ENCODE data around the gene GGNBP2.

The GGNBP2 gene

GRCh38 chr17:36611345-36612072 is 66.8 kb downstream of the GGNBP2 start:
- H3K4me1 ChIP-seq (ENCODE audit: control insufficient read depth, insufficient read depth, low read depth, low read length), result peaks cover 13% of the 10 kb centered on the region
- H3K36me3 ChIP-seq (ENCODE audit: control insufficient read depth in 1 of 2, insufficient read depth in 2 of 2, low read depth in 1 of 2, low read length in 2 of 2), result peaks cover 0 to 4% of the 10 kb centered on the region in 2 experiments
- no peak overlapping the region for H2BK15ac ChIP-seq (ENCODE audit: low read depth, poor library complexity, severe bottlenecking)
- H3K4me3 ChIP-seq (ENCODE audit: insufficient read depth in 1 of 2, low read depth in 1 of 2, low read length in 2 of 2), result peak overlapping the region in 1 of 2 experiments; percentile 30
- 87% methylated on average over 9 of the region's 9 CpGs for WGBS
- H3K23ac ChIP-seq (ENCODE audit: low read length in 2 of 2), result no peak overlapping the region
- no peak overlapping the region for H2AFZ ChIP-seq (ENCODE audit: low read depth, low read length)
- H3K79me1 ChIP-seq (replicated peaks; ENCODE audit: low read length, poor library complexity, severe bottlenecking), result peaks cover 8% of the 10 kb centered on the region
- no peak overlapping the region for H4K8ac ChIP-seq (ENCODE audit: low read length)
- H3K27me3 ChIP-seq (ENCODE audit: control insufficient read depth in 1 of 2, insufficient read depth in 1 of 2, low read length in 2 of 2), result peaks cover 9 to 24% of the 10 kb centered on the region in 2 experiments
- no peak overlapping the region for H3K27ac ChIP-seq (ENCODE audit: low read length, poor library complexity, severe bottlenecking)
- no peak overlapping the region for H4K91ac ChIP-seq (ENCODE audit: low read length)
- no peak overlapping the region for H2BK12ac ChIP-seq (ENCODE audit: low read length in 2 of 2)
- no peak overlapping the region for H2AK5ac ChIP-seq (ENCODE audit: low read length, severe bottlenecking)
- H2BK5ac ChIP-seq (ENCODE audit: low read depth, low read length, poor library complexity, severe bottlenecking), result no peak overlapping the region
- H3K9ac ChIP-seq (ENCODE audit: low read length), result peak overlapping the region; percentile 63
- no peaks in the 10 kb centered on the region for H3K9me3 ChIP-seq (ENCODE audit: control insufficient read depth, low read length)
- no peak overlapping the region for H3K4ac ChIP-seq (ENCODE audit: low read depth in 1 of 2, low read length in 2 of 2)
- peak; percentile 77 for DNase-seq
- no peak overlapping the region for H3K18ac ChIP-seq (ENCODE audit: low read depth in 1 of 2, low read length in 2 of 2)
- no peak overlapping the region for H3K4me2 ChIP-seq (ENCODE audit: low read length, poor library complexity, severe bottlenecking)
- H2BK120ac ChIP-seq (ENCODE audit: low read depth, low read length), result no peak overlapping the region
- no peak overlapping the region for H3K14ac ChIP-seq (ENCODE audit: low read length in 2 of 2)

GRCh38 chr17:36612323-36612722 is 67.6 kb downstream of the GGNBP2 start:
- no peaks in the 10 kb centered on the region for H3K9me3 ChIP-seq (ENCODE audit: control insufficient read depth, low read length)
- H3K4ac ChIP-seq (ENCODE audit: low read depth in 1 of 2, low read length in 2 of 2), result no peak overlapping the region
- no peak overlapping the region for H4K91ac ChIP-seq (ENCODE audit: low read length)
- H3K36me3 ChIP-seq (ENCODE audit: control insufficient read depth in 1 of 2, insufficient read depth in 2 of 2, low read depth in 1 of 2, low read length in 2 of 2), result peaks cover 0 to 4% of the 10 kb centered on the region in 2 experiments
- no peak overlapping the region for H2BK5ac ChIP-seq (ENCODE audit: low read depth, low read length, poor library complexity, severe bottlenecking)
- WGBS, result 81% methylated on average over 3 of the region's 3 CpGs
- peak overlapping the region; percentile 63 for H3K9ac ChIP-seq (ENCODE audit: low read length)
- DNase-seq, result no peak
- no peak overlapping the region for H3K18ac ChIP-seq (ENCODE audit: low read depth in 1 of 2, low read length in 2 of 2)
- no peak overlapping the region for H3K23ac ChIP-seq (ENCODE audit: low read length in 2 of 2)
- peaks cover 13% of the 10 kb centered on the region for H3K4me1 ChIP-seq (ENCODE audit: control insufficient read depth, insufficient read depth, low read depth, low read length)
- peaks cover 8% of the 10 kb centered on the region for H3K79me1 ChIP-seq (replicated peaks; ENCODE audit: low read length, poor library complexity, severe bottlenecking)
- H3K14ac ChIP-seq (ENCODE audit: low read length in 2 of 2), result no peak overlapping the region
- no peak overlapping the region for H4K8ac ChIP-seq (ENCODE audit: low read length)
- no peak overlapping the region for H2BK120ac ChIP-seq (ENCODE audit: low read depth, low read length)
- H3K4me3 ChIP-seq (ENCODE audit: insufficient read depth in 1 of 2, low read depth in 1 of 2, low read length in 2 of 2), result peak overlapping the region in 1 of 2 experiments; percentile 30
- no peak overlapping the region for H3K27ac ChIP-seq (ENCODE audit: low read length, poor library complexity, severe bottlenecking)
- H2AK5ac ChIP-seq (ENCODE audit: low read length, severe bottlenecking), result no peak overlapping the region
- H2BK15ac ChIP-seq (ENCODE audit: low read depth, poor library complexity, severe bottlenecking), result no peak overlapping the region
- H3K27me3 ChIP-seq (ENCODE audit: control insufficient read depth in 1 of 2, insufficient read depth in 1 of 2, low read length in 2 of 2), result peaks cover 9 to 29% of the 10 kb centered on the region in 2 experiments
- H2BK12ac ChIP-seq (ENCODE audit: low read length in 2 of 2), result no peak overlapping the region
- no peak overlapping the region for H2AFZ ChIP-seq (ENCODE audit: low read depth, low read length)
- no peak overlapping the region for H3K4me2 ChIP-seq (ENCODE audit: low read length, poor library complexity, severe bottlenecking)

- no peak overlapping the region for H2AFZ ChIP-seq (ENCODE audit: low read depth, low read length)
- no peak overlapping the region for H3K4me2 ChIP-seq (ENCODE audit: low read length, poor library complexity, severe bottlenecking)
- peaks cover 0 to 2% of the 10 kb centered on the region in 2 experiments for H3K36me3 ChIP-seq (ENCODE audit: control insufficient read depth in 1 of 2, insufficient read depth in 2 of 2, low read depth in 1 of 2, low read length in 2 of 2)
- no peak overlapping the region for H4K8ac ChIP-seq (ENCODE audit: low read length)
- peaks cover 13% of the 10 kb centered on the region for H3K4me1 ChIP-seq (ENCODE audit: control insufficient read depth, insufficient read depth, low read depth, low read length)
- no peak overlapping the region for H3K18ac ChIP-seq (ENCODE audit: low read depth in 1 of 2, low read length in 2 of 2)
- no peak overlapping the region for H3K14ac ChIP-seq (ENCODE audit: low read length in 2 of 2)
- H3K27me3 ChIP-seq (ENCODE audit: control insufficient read depth in 1 of 2, insufficient read depth in 1 of 2, low read length in 2 of 2), result peaks cover 9 to 36% of the 10 kb centered on the region in 2 experiments
- H3K79me1 ChIP-seq (replicated peaks; ENCODE audit: low read length, poor library complexity, severe bottlenecking), result peaks cover 7% of the 10 kb centered on the region
- no peak overlapping the region for H3K23ac ChIP-seq (ENCODE audit: low read length in 2 of 2)
- no peak overlapping the region for H2BK15ac ChIP-seq (ENCODE audit: low read depth, poor library complexity, severe bottlenecking)
- no peak overlapping the region for H2AK5ac ChIP-seq (ENCODE audit: low read length, severe bottlenecking)
- no peak overlapping the region for H4K91ac ChIP-seq (ENCODE audit: low read length)
- no peak overlapping the region for H3K4ac ChIP-seq (ENCODE audit: low read depth in 1 of 2, low read length in 2 of 2)
- H3K27ac ChIP-seq (ENCODE audit: low read length, poor library complexity, severe bottlenecking), result no peak overlapping the region
- H3K4me3 ChIP-seq (ENCODE audit: insufficient read depth in 1 of 2, low read depth in 1 of 2, low read length in 2 of 2), result no peak overlapping the region
- no peak overlapping the region for H2BK120ac ChIP-seq (ENCODE audit: low read depth, low read length)
- H3K9ac ChIP-seq (ENCODE audit: low read length), result no peak overlapping the region
- no peak for DNase-seq
- H2BK12ac ChIP-seq (ENCODE audit: low read length in 2 of 2), result no peak overlapping the region
- H2BK5ac ChIP-seq (ENCODE audit: low read depth, low read length, poor library complexity, severe bottlenecking), result no peak overlapping the region
- 28% methylated on average over 4 of the region's 4 CpGs for WGBS
- no peaks in the 10 kb centered on the region for H3K9me3 ChIP-seq (ENCODE audit: control insufficient read depth, low read length)
These were observed 68.4 kb downstream of the GGNBP2 start for GRCh38 chr17:36613155-36613554.

GRCh38 chr17:36614081-36614480 is 69.4 kb downstream of the GGNBP2 start:
- Histone ChIP-seq H2BK120ac (ENCODE audit: low read depth, low read length) (no peak overlapping the region), H3K14ac (ENCODE audit: low read length in 2 of 2) (no peak overlapping the region), H2BK12ac (ENCODE audit: low read length in 2 of 2) (no peak overlapping the region), H3K27me3 (ENCODE audit: control insufficient read depth in 1 of 2, insufficient read depth in 1 of 2, low read length in 2 of 2) (peaks cover 14 to 44% of the 10 kb centered on the region in 2 experiments), H3K36me3 (ENCODE audit: control insufficient read depth in 1 of 2, insufficient read depth in 2 of 2, low read depth in 1 of 2, low read length in 2 of 2) (no peaks in the 10 kb centered on the region), H3K27ac (ENCODE audit: low read length, poor library complexity, severe bottlenecking) (no peak overlapping the region), H3K79me1 (replicated peaks; ENCODE audit: low read length, poor library complexity, severe bottlenecking) (peaks cover 3% of the 10 kb centered on the region), H2BK5ac (ENCODE audit: low read depth, low read length, poor library complexity, severe bottlenecking) (no peak overlapping the region), H3K4me1 (ENCODE audit: control insufficient read depth, insufficient read depth, low read depth, low read length) (peaks cover 6% of the 10 kb centered on the region), H4K8ac (ENCODE audit: low read length) (no peak overlapping the region), H3K23ac (ENCODE audit: low read length in 2 of 2) (no peak overlapping the region), H3K18ac (ENCODE audit: low read depth in 1 of 2, low read length in 2 of 2) (no peak overlapping the region), H4K91ac (ENCODE audit: low read length) (no peak overlapping the region), H3K4me3 (ENCODE audit: insufficient read depth in 1 of 2, low read depth in 1 of 2, low read length in 2 of 2) (no peak overlapping the region), H3K9ac (ENCODE audit: low read length) (no peak overlapping the region), H3K4me2 (ENCODE audit: low read length, poor library complexity, severe bottlenecking) (no peak overlapping the region), H2AK5ac (ENCODE audit: low read length, severe bottlenecking) (no peak overlapping the region), H3K4ac (ENCODE audit: low read depth in 1 of 2, low read length in 2 of 2) (no peak overlapping the region), H2AFZ (ENCODE audit: low read depth, low read length) (no peak overlapping the region), H3K9me3 (ENCODE audit: control insufficient read depth, low read length) (no peaks in the 10 kb centered on the region), H2BK15ac (ENCODE audit: low read depth, poor library complexity, severe bottlenecking) (no peak overlapping the region)
- DNase-seq, result no peak
- WGBS, result 66% methylated on average over 4 of the region's 7 CpGs

Data from mesenchymal stem cell (in vitro differentiated cells and primary cell).